Measurements from ENCODE around the gene NXPH2.

NXPH2 gene

GRCh38 chr2:138682163-138682562 lies 98.0 kb downstream of the NXPH2 start:
- Histone ChIP-seq H2AFZ (ENCODE audit: low read depth) (no peak overlapping the region), H3K9ac (no peak overlapping the region), H3K4me3 (IDR thresholded peaks at IDR 0.05; ENCODE audit: insufficient read depth, low read depth, low read length) (no peak overlapping the region), H4K20me1 (ENCODE audit: insufficient read depth) (no peaks in the 10 kb centered on the region), H3K27me3 (ENCODE audit: insufficient read depth, low read depth) (no peaks in the 10 kb centered on the region), H3K27ac (no peak overlapping the region), H3K36me3 (ENCODE audit: insufficient read depth) (no peaks in the 10 kb centered on the region), H3K4me2 (no peak overlapping the region), H3K79me2 (ENCODE audit: insufficient read depth, low read depth) (no peaks in the 10 kb centered on the region), H3K4me1 (ENCODE audit: low read depth, poor library complexity, severe bottlenecking) (no peaks in the 10 kb centered on the region)
- no peak for TF ChIP-seq CTCF (conservative IDR thresholded peaks at IDR 0.05; ENCODE audit: low read depth, low read length)

GRCh38 chr2:138677221-138677620 lies 103.0 kb downstream of the NXPH2 start:
- Histone ChIP-seq H3K9ac (no peak overlapping the region), H3K79me2 (ENCODE audit: insufficient read depth, low read depth) (no peaks in the 10 kb centered on the region)
- no peak for TF ChIP-seq CTCF (conservative IDR thresholded peaks at IDR 0.05; ENCODE audit: low read depth, low read length)

DNA sequence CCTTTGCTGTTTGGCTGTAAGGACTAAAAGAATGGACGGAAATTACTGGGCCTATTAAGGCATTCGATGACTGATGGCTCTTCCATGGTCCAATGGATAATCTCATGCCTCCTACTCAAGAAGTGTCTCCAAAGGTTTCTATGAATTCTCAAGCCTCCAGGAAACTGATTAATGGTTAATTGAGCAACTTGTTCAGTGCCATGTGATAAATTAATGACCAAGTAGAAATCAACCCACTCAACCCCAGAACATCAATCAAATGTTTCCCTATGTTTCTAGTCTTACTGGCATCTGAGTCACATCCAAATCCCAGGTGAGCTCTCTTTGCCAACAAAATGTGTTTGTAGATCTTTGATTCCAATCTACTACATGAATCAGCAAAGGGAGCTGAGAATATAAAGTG lies 103.6 kb downstream of the NXPH2 start:
- H3K4me1 ChIP-seq (ENCODE audit: low read depth, poor library complexity, severe bottlenecking) = no peaks in the 10 kb centered on the region
- TF ChIP-seq CTCF (conservative IDR thresholded peaks at IDR 0.05; ENCODE audit: low read depth, low read length) = no peak

More at GRCh38 chr2:138677221-138677620, 103.0 kb downstream of the NXPH2 start:
- Histone ChIP-seq H2AFZ (ENCODE audit: low read depth) (no peak overlapping the region), H3K27me3 (ENCODE audit: insufficient read depth, low read depth) (no peaks in the 10 kb centered on the region), H3K4me3 (IDR thresholded peaks at IDR 0.05; ENCODE audit: insufficient read depth, low read depth, low read length) (no peak overlapping the region), H3K4me2 (no peak overlapping the region), H3K27ac (no peak overlapping the region), H3K4me1 (ENCODE audit: low read depth, poor library complexity, severe bottlenecking) (no peaks in the 10 kb centered on the region), H4K20me1 (ENCODE audit: insufficient read depth) (no peaks in the 10 kb centered on the region), H3K36me3 (ENCODE audit: insufficient read depth) (no peaks in the 10 kb centered on the region)

GRCh38 chr2:138671566-138671965 lies 108.6 kb downstream of the NXPH2 start:
- no peak overlapping the region for H3K4me2 ChIP-seq
- H3K4me1 ChIP-seq (ENCODE audit: low read depth, poor library complexity, severe bottlenecking) = no peaks in the 10 kb centered on the region
- no peak for TF ChIP-seq CTCF (conservative IDR thresholded peaks at IDR 0.05; ENCODE audit: low read depth, low read length)
- H4K20me1 ChIP-seq (ENCODE audit: insufficient read depth) = no peaks in the 10 kb centered on the region
- no peak overlapping the region for H3K4me3 ChIP-seq (IDR thresholded peaks at IDR 0.05; ENCODE audit: insufficient read depth, low read depth, low read length)
- no peaks in the 10 kb centered on the region for H3K27me3 ChIP-seq (ENCODE audit: insufficient read depth, low read depth)
- no peaks in the 10 kb centered on the region for H3K36me3 ChIP-seq (ENCODE audit: insufficient read depth)
- no peak overlapping the region for H3K9ac ChIP-seq
- H3K27ac ChIP-seq = no peak overlapping the region
- H3K79me2 ChIP-seq (ENCODE audit: insufficient read depth, low read depth) = no peaks in the 10 kb centered on the region
- H2AFZ ChIP-seq (ENCODE audit: low read depth) = no peak overlapping the region

More for the DNA sequence above, 103.6 kb downstream of the NXPH2 start:
- H3K27me3 ChIP-seq (ENCODE audit: insufficient read depth, low read depth) = no peaks in the 10 kb centered on the region
- no peaks in the 10 kb centered on the region for H4K20me1 ChIP-seq (ENCODE audit: insufficient read depth)
- H3K4me2 ChIP-seq = no peak overlapping the region
- H3K4me3 ChIP-seq (IDR thresholded peaks at IDR 0.05; ENCODE audit: insufficient read depth, low read depth, low read length) = no peak overlapping the region
- no peaks in the 10 kb centered on the region for H3K79me2 ChIP-seq (ENCODE audit: insufficient read depth, low read depth)
- no peak overlapping the region for H3K9ac ChIP-seq
- H2AFZ ChIP-seq (ENCODE audit: low read depth) = no peak overlapping the region
- no peak overlapping the region for H3K27ac ChIP-seq
- no peaks in the 10 kb centered on the region for H3K36me3 ChIP-seq (ENCODE audit: insufficient read depth)

All from KMS-11 (cell line).